ENCODE results near the gene PFKFB3. TPM values are rescaled to one million over a fixed set of nuclear protein-coding genes. Genes with fewer than 3 reads are reported as not detected.
"Not testable (repeated sequence)": the region's sequence is repeated elsewhere in the genome, so short reads cannot be mapped to it uniquely, and the experiment has no call there.

The PFKFB3 gene
- polyA plus RNA-seq, 3 donors, result 12.2 to 101 (median 15.8) TPM

DNA sequence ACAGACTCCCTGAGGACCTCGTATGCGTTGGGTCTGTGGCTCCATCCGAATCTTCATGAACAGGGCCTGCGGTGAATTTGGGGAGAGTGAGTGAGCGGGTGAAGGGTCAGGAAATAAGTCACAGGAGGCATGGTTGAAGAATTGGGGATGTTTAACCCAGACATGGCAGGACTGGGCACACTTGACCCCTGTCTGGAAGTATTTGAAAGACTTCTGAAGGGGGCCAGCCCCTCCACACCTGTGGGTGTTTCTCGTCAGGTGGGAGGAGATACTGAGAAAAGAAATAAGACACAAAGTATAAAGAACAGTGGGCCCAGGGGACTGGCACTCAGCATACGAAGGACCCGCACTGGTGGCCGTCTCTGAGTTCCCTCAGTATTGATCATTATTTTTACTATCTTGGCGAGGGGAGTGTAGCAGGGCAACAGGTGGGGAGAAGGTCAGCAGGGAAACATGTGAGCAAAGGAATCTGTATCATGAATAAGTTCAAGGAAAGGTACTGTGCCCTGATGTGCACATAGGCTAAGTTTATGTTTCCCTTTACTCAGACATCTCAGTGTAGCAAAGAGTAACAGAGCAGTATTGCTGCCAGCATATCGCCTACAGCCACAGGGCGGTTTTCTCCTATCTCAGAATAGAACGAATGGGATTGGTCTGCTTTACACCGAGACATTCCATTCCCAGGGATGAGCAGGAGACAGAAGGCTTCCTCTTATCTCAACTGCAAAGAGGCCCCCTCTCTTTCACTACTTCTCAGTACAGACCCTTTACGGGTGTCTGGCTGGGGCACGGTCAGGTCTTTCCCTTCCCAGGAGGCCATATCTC, 38.2 kb upstream of the PFKFB3 start:
- peaks cover 83% of the 10 kb centered on the region for H3K79me2 ChIP-seq (ENCODE audit: insufficient read depth, low read length)
- H3K4me1 ChIP-seq (ENCODE audit: control insufficient read depth in 1 of 2, insufficient read depth in 2 of 2, low read length in 2 of 2), result peaks cover 19 to 26% of the 10 kb centered on the region in 2 donors
- peaks cover 20 to 32% of the 10 kb centered on the region in 2 donors for H3K36me3 Mint-ChIP-seq
- H2AFZ ChIP-seq (ENCODE audit: insufficient read depth, low read depth, low read length, poor library complexity, severe bottlenecking), result peak overlapping the region; percentile 81
- intact Hi-C loops (cut with micrococcal nuclease), result loop anchor here (5.0 kb wide), 1 partner anchor 38 kb away; the partner anchor contains the start of gene PFKFB3 (in 2 of the 2)
- H3K9me3 Mint-ChIP-seq, result no peaks in the 10 kb centered on the region
- H3K4me3 Mint-ChIP-seq, result peak overlapping the region; percentile 95 to 99
- H3K4me1 Mint-ChIP-seq, result peaks cover 42% of the 10 kb centered on the region
- no peaks in the 10 kb centered on the region for H3K27me3 ChIP-seq (ENCODE audit: control insufficient read depth in 2 of 2, insufficient read depth in 2 of 2, low read length in 2 of 2)
- H3K9ac ChIP-seq (ENCODE audit: insufficient read depth, low read length, poor library complexity, severe bottlenecking), result peak overlapping the region; percentile 89
- H3K27me3 Mint-ChIP-seq (ENCODE audit: low read depth in 3 of 3), result no peaks in the 10 kb centered on the region
- peaks cover 20% of the 10 kb centered on the region for H4K20me1 ChIP-seq (ENCODE audit: insufficient read depth, low read length)
- DNase-seq, result peak in 1 of 3 donors; percentile 45
- 34% methylated on average over 10 of the region's 16 CpGs for WGBS (ENCODE audit: insufficient coverage)
- peak overlapping the region; percentile 77 for H3K4me2 ChIP-seq (replicated peaks; ENCODE audit: extremely low read depth, low read length, poor library complexity, severe bottlenecking)
- peaks cover 8 to 12% of the 10 kb centered on the region in 2 donors for H3K36me3 ChIP-seq (replicated peaks in 1 of 2; ENCODE audit: control insufficient read depth in 1 of 2, insufficient read depth in 2 of 2, low read length in 2 of 2)
- peak overlapping the region; percentile 67 to 76 (median 69) for H3K4me3 ChIP-seq (replicated peaks in 1 of 3; ENCODE audit: low read depth in 2 of 3, low read length in 3 of 3)
- no peak for TF ChIP-seq CTCF (IDR thresholded peaks at IDR 0.05)
- H3K27ac ChIP-seq (ENCODE audit: low read depth in 1 of 2, low read length in 2 of 2), result peak overlapping the region; percentile 85 to 92
- peak overlapping the region; percentile 93 to 99 (median 99) for H3K27ac Mint-ChIP-seq
- H3K9me3 ChIP-seq (replicated peaks in 1 of 2; ENCODE audit: control insufficient read depth in 1 of 2, insufficient read depth in 1 of 2, low read length in 2 of 2), result no peaks in the 10 kb centered on the region

- TF ChIP-seq CTCF (IDR thresholded peaks at IDR 0.05), result no peak
- Mint-ChIP-seq H3K4me3 (peak overlapping the region in 1 of 2 donors; percentile 95), H3K27ac (peak overlapping the region in 6 of 7 donors; percentile 33 to 99 (median 60)), H3K36me3 (peaks cover 20 to 35% of the 10 kb centered on the region in 2 donors), H3K27me3 (ENCODE audit: low read depth in 3 of 3) (no peaks in the 10 kb centered on the region), H3K9me3 (no peaks in the 10 kb centered on the region), H3K4me1 (peaks cover 48% of the 10 kb centered on the region)
- WGBS (ENCODE audit: insufficient coverage), result no CpG with 5 or more reads among the region's 6 CpGs
- intact Hi-C loops (cut with micrococcal nuclease), result loop anchor here in 1 of 2 donors (5.0 kb wide), 1 partner anchor 37 kb away; the partner anchor contains the start of gene PFKFB3
- no peaks in the 10 kb centered on the region for H3K27me3 ChIP-seq (ENCODE audit: control insufficient read depth in 2 of 2, insufficient read depth in 2 of 2, low read length in 2 of 2)
- H3K27ac ChIP-seq (ENCODE audit: low read depth in 1 of 2, low read length in 2 of 2), result peak overlapping the region in 1 of 2 donors; percentile 92
- H4K20me1 ChIP-seq (ENCODE audit: insufficient read depth, low read length), result peaks cover 28% of the 10 kb centered on the region
- no peak overlapping the region for H3K9ac ChIP-seq (ENCODE audit: insufficient read depth, low read length, poor library complexity, severe bottlenecking)
- H3K79me2 ChIP-seq (ENCODE audit: insufficient read depth, low read length), result peaks cover 86% of the 10 kb centered on the region
- no peak overlapping the region for H3K4me2 ChIP-seq (replicated peaks; ENCODE audit: extremely low read depth, low read length, poor library complexity, severe bottlenecking)
- no peak overlapping the region for H2AFZ ChIP-seq (ENCODE audit: insufficient read depth, low read depth, low read length, poor library complexity, severe bottlenecking)
- H3K9me3 ChIP-seq (replicated peaks in 1 of 2; ENCODE audit: control insufficient read depth in 1 of 2, insufficient read depth in 1 of 2, low read length in 2 of 2), result no peaks in the 10 kb centered on the region
- no peak overlapping the region for H3K4me3 ChIP-seq (replicated peaks in 1 of 3; ENCODE audit: low read depth in 2 of 3, low read length in 3 of 3)
- H3K4me1 ChIP-seq (ENCODE audit: control insufficient read depth in 1 of 2, insufficient read depth in 2 of 2, low read length in 2 of 2), result peaks cover 19 to 30% of the 10 kb centered on the region in 2 donors
- H3K36me3 ChIP-seq (replicated peaks in 1 of 2; ENCODE audit: control insufficient read depth in 1 of 2, insufficient read depth in 2 of 2, low read length in 2 of 2), result peaks cover 8 to 12% of the 10 kb centered on the region in 2 donors
- no peak for DNase-seq
These were observed 37.5 kb upstream of the PFKFB3 start for GRCh38 chr10:6165221-6165725.

DNA sequence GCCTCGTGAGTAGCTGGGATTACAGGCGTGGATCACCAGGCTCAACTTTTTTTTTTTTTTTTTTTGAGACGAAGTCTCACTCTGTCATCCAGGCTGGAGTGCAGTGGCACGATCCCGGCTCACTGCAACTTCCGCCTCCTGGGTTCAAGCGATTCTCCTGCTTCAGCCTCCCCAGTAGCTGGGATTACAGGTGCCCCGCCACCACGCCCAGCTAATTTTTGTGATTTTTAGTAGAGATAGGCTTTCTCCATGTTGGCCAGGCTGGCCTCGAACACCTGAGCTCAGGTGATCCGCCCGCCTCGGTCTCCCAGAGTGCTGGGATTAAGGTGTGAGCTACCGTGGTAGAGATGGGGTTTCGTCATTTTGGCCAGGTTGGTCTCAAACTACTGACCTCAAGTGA, 36.8 kb upstream of the PFKFB3 start:
- not testable (repeated sequence) for H3K9ac ChIP-seq (ENCODE audit: insufficient read depth, low read length, poor library complexity, severe bottlenecking); H3K27me3 ChIP-seq (ENCODE audit: control insufficient read depth in 2 of 2, insufficient read depth in 2 of 2, low read length in 2 of 2); H3K4me2 ChIP-seq (replicated peaks; ENCODE audit: extremely low read depth, low read length, poor library complexity, severe bottlenecking); H3K27ac ChIP-seq (ENCODE audit: low read depth in 1 of 2, low read length in 2 of 2); H3K9me3 Mint-ChIP-seq; H3K4me3 Mint-ChIP-seq; H3K27me3 Mint-ChIP-seq (ENCODE audit: low read depth in 3 of 3); H2AFZ ChIP-seq (ENCODE audit: insufficient read depth, low read depth, low read length, poor library complexity, severe bottlenecking); DNase-seq; H3K9me3 ChIP-seq (replicated peaks in 1 of 2; ENCODE audit: control insufficient read depth in 1 of 2, insufficient read depth in 1 of 2, low read length in 2 of 2); H3K4me3 ChIP-seq (replicated peaks in 1 of 3; ENCODE audit: low read depth in 2 of 3, low read length in 3 of 3)
- Mint-ChIP-seq H3K4me1 (peaks cover 53% of the 10 kb centered on the region), H3K27ac (peak overlapping the region in 3 of 7 donors; percentile 6 to 61 (median 59)), H3K36me3 (peaks cover 24 to 37% of the 10 kb centered on the region in 2 donors)
- Histone ChIP-seq H3K4me1 (ENCODE audit: control insufficient read depth in 1 of 2, insufficient read depth in 2 of 2, low read length in 2 of 2) (peaks cover 25 to 37% of the 10 kb centered on the region in 2 donors), H3K36me3 (replicated peaks in 1 of 2; ENCODE audit: control insufficient read depth in 1 of 2, insufficient read depth in 2 of 2, low read length in 2 of 2) (peaks cover 8 to 12% of the 10 kb centered on the region in 2 donors), H4K20me1 (ENCODE audit: insufficient read depth, low read length) (peaks cover 34% of the 10 kb centered on the region), H3K79me2 (ENCODE audit: insufficient read depth, low read length) (peaks cover 90% of the 10 kb centered on the region)
- intact Hi-C loops (cut with micrococcal nuclease), result loop anchor here in 1 of 2 donors (5.0 kb wide), 1 partner anchor 36 kb away; the partner anchor contains the start of gene PFKFB3
- 97% methylated on average over 10 of the region's 15 CpGs for WGBS (ENCODE audit: insufficient coverage)
